C4-2B (cell line): ENCODE results near the gene NKX2-1.

Source experiments
- CTCF ChIP-seq: fragments of 450-650 bp; conservative IDR thresholded peaks from 2 replicates; pipeline ENCODE4 v1.5.1; 2017; ENCODE audit warnings: mild to moderate bottlenecking
- ZFX ChIP-seq: fragments of 450-650 bp; IDR thresholded peaks from 2 replicates; pipeline ENCODE4 v1.6.1; 2017

GRCh38 chr14:36498938-36499337, 21.1 kb downstream of the NKX2-1 start:
- TF ChIP-seq CTCF, result no peak
- TF ChIP-seq ZFX, result no peak
